Activated T-cell treated with anti-CD3 and anti-CD28 coated beads, Interleukin-2, amount 50 U/mL, for 72 hours (primary cell): ENCODE results near the gene C3orf80. TPM values are rescaled to one million over a fixed set of nuclear protein-coding genes. Genes with fewer than 3 reads are reported as not detected.
"Not testable (repeated sequence)": the region's sequence is repeated elsewhere in the genome, so short reads cannot be mapped to it uniquely, and the experiment has no call there.

Source experiments
- ATAC-seq, 2 donors: fragments of 150-1000 bp; cut with Tn5 transposase; replicated peaks in 1 of 2; 2 replicates each; pipeline ENCODE4 v1.10.0; 2021; ENCODE audit warnings: moderate library complexity in 2 of 2, mild to moderate bottlenecking in 1 of 2
- DNase-seq, 2 donors: peaks; one replicate each; pipeline ENCODE4 v3.0.0; 2021 to 2022; ENCODE audit warnings: mixed read lengths in 1 of 2
- H3K27ac Mint-ChIP-seq: one replicate; pipeline ENCODE4 v1.8.0; 2022; ENCODE audit warnings: mild to moderate bottlenecking, moderate library complexity, mixed read lengths
- H3K27me3 Mint-ChIP-seq: one replicate; pipeline ENCODE4 v1.8.0; 2022; ENCODE audit warnings: low read depth, mixed read lengths
- H3K36me3 Mint-ChIP-seq, 2 donors: one replicate each; pipeline ENCODE4 v1.8.0; 2022; ENCODE audit warnings: mixed read lengths in 2 of 2, mild to moderate bottlenecking in 1 of 2; ENCODE audit not compliant: insufficient read depth in 2 of 2
- H3K4me1 Mint-ChIP-seq: one replicate; pipeline ENCODE4 v1.8.0; 2022; ENCODE audit warnings: low read depth, mixed read lengths
- H3K4me3 Mint-ChIP-seq, 2 donors: one replicate each; pipeline ENCODE4 v1.8.0; 2022; ENCODE audit warnings: mild to moderate bottlenecking in 2 of 2, mixed read lengths in 2 of 2, moderate library complexity in 2 of 2
- H3K9me3 Mint-ChIP-seq, 2 donors: one replicate each; pipeline ENCODE4 v1.8.0; 2022; ENCODE audit warnings: mixed read lengths in 2 of 2
- total RNA-seq, 2 donors: library from RNA; stranded (reverse); gene quantifications; one replicate each; pipeline ENCODE4 v1.2.3, GENCODE V29; 2022

The C3orf80 gene
- total RNA-seq, 2 donors from 2014 or later, result 0.09 to 0.10 TPM

- no peaks in the 10 kb centered on the region for H3K4me1 Mint-ChIP-seq
- H3K36me3 Mint-ChIP-seq, result no peaks in the 10 kb centered on the region
- no peak for DNase-seq
- H3K9me3 Mint-ChIP-seq, result peaks cover 2% of the 10 kb centered on the region in 2 donors
- ATAC-seq, result no peak
- no peak overlapping the region for H3K4me3 Mint-ChIP-seq
- no peak overlapping the region for H3K27ac Mint-ChIP-seq
- H3K27me3 Mint-ChIP-seq, result no peaks in the 10 kb centered on the region
Measured at GRCh38 chr3:160194438-160194837, 30.8 kb upstream of the C3orf80 start.

- H3K4me1 Mint-ChIP-seq, result no peaks in the 10 kb centered on the region
- no peaks in the 10 kb centered on the region for H3K27me3 Mint-ChIP-seq
- DNase-seq (no peak), ATAC-seq (no peak)
- no peak overlapping the region for H3K4me3 Mint-ChIP-seq
- H3K36me3 Mint-ChIP-seq, result no peaks in the 10 kb centered on the region
- no peak overlapping the region for H3K27ac Mint-ChIP-seq
- peaks cover 2% of the 10 kb centered on the region in 2 donors for H3K9me3 Mint-ChIP-seq
Measured at GRCh38 chr3:160195106-160195505, 30.1 kb upstream of the C3orf80 start.

- H3K9me3 Mint-ChIP-seq, result peaks cover 2% of the 10 kb centered on the region in 2 donors
- ATAC-seq, result no peak
Measured at GRCh38 chr3:160196511-160197104, 28.6 kb upstream of the C3orf80 start.

GRCh38 chr3:160199108-160199507 lies 26.1 kb upstream of the C3orf80 start:
- Mint-ChIP-seq H3K4me1 (no peaks in the 10 kb centered on the region), H3K36me3 (no peaks in the 10 kb centered on the region), H3K9me3 (peaks cover 2% of the 10 kb centered on the region in 2 donors), H3K27ac (no peak overlapping the region), H3K4me3 (no peak overlapping the region), H3K27me3 (no peaks in the 10 kb centered on the region)
- ATAC-seq (no peak), DNase-seq (no peak)

More at GRCh38 chr3:160196511-160197104, 28.6 kb upstream of the C3orf80 start:
- no peak for DNase-seq
- H3K4me1 Mint-ChIP-seq, result no peaks in the 10 kb centered on the region
- H3K36me3 Mint-ChIP-seq, result no peaks in the 10 kb centered on the region
- no peaks in the 10 kb centered on the region for H3K27me3 Mint-ChIP-seq
- H3K27ac Mint-ChIP-seq, result no peak overlapping the region
- H3K4me3 Mint-ChIP-seq, result no peak overlapping the region

- Mint-ChIP-seq H3K27ac (no peak overlapping the region), H3K4me1 (no peaks in the 10 kb centered on the region), H3K36me3 (no peaks in the 10 kb centered on the region), H3K4me3 (no peak overlapping the region), H3K27me3 (no peaks in the 10 kb centered on the region), H3K9me3 (peaks cover 2% of the 10 kb centered on the region in 2 donors)
- no peak for ATAC-seq
- no peak for DNase-seq
Measured at GRCh38 chr3:160200353-160200752, 24.9 kb upstream of the C3orf80 start.

- not testable (repeated sequence) for H3K9me3 Mint-ChIP-seq, H3K27ac Mint-ChIP-seq, H3K27me3 Mint-ChIP-seq, DNase-seq, H3K4me1 Mint-ChIP-seq, ATAC-seq, H3K36me3 Mint-ChIP-seq, H3K4me3 Mint-ChIP-seq
Measured at GRCh38 chr3:160204396-160205011, 20.7 kb upstream of the C3orf80 start.

- Mint-ChIP-seq H3K9me3 (no peaks in the 10 kb centered on the region), H3K4me1 (no peaks in the 10 kb centered on the region), H3K36me3 (no peaks in the 10 kb centered on the region), H3K4me3 (no peak overlapping the region), H3K27ac (no peak overlapping the region), H3K27me3 (no peaks in the 10 kb centered on the region)
- no peak for DNase-seq
- no peak for ATAC-seq
Measured at GRCh38 chr3:160205606-160206005, 19.6 kb upstream of the C3orf80 start.

GRCh38 chr3:160210341-160210740 lies 14.9 kb upstream of the C3orf80 start:
- Mint-ChIP-seq H3K4me1 (no peaks in the 10 kb centered on the region), H3K36me3 (no peaks in the 10 kb centered on the region), H3K4me3 (no peak overlapping the region), H3K9me3 (no peaks in the 10 kb centered on the region), H3K27ac (no peak overlapping the region), H3K27me3 (peaks cover 6% of the 10 kb centered on the region)
- ATAC-seq (no peak), DNase-seq (no peak)

GRCh38 chr3:160210799-160211221 lies 14.4 kb upstream of the C3orf80 start:
- no peak overlapping the region for H3K27ac Mint-ChIP-seq
- no peaks in the 10 kb centered on the region for H3K4me1 Mint-ChIP-seq
- ATAC-seq, result peak; percentile 44 to 65
- no peak overlapping the region for H3K4me3 Mint-ChIP-seq
- no peak for DNase-seq
- H3K27me3 Mint-ChIP-seq, result peaks cover 6% of the 10 kb centered on the region
- no peaks in the 10 kb centered on the region for H3K36me3 Mint-ChIP-seq
- no peaks in the 10 kb centered on the region for H3K9me3 Mint-ChIP-seq

- DNase-seq (no peak), ATAC-seq (no peak)
- Mint-ChIP-seq H3K9me3 (no peaks in the 10 kb centered on the region), H3K4me3 (no peak overlapping the region), H3K36me3 (no peaks in the 10 kb centered on the region), H3K4me1 (no peaks in the 10 kb centered on the region), H3K27ac (no peak overlapping the region), H3K27me3 (peaks cover 6% of the 10 kb centered on the region)
Measured at GRCh38 chr3:160213191-160213590, 12.0 kb upstream of the C3orf80 start.

GRCh38 chr3:160217675-160218074 lies 7.5 kb upstream of the C3orf80 start:
- DNase-seq, result no peak
- no peaks in the 10 kb centered on the region for H3K4me1 Mint-ChIP-seq
- H3K36me3 Mint-ChIP-seq, result no peaks in the 10 kb centered on the region
- H3K27ac Mint-ChIP-seq, result no peak overlapping the region
- H3K27me3 Mint-ChIP-seq, result peaks cover 30% of the 10 kb centered on the region
- no peak for ATAC-seq
- H3K4me3 Mint-ChIP-seq, result no peak overlapping the region
- H3K9me3 Mint-ChIP-seq, result no peaks in the 10 kb centered on the region

GRCh38 chr3:160218136-160218535 lies 7.1 kb upstream of the C3orf80 start:
- no peaks in the 10 kb centered on the region for H3K4me1 Mint-ChIP-seq
- ATAC-seq (no peak), DNase-seq (no peak)
- no peaks in the 10 kb centered on the region for H3K36me3 Mint-ChIP-seq
- no peak overlapping the region for H3K4me3 Mint-ChIP-seq
- H3K9me3 Mint-ChIP-seq, result no peaks in the 10 kb centered on the region
- no peak overlapping the region for H3K27ac Mint-ChIP-seq
- peaks cover 33% of the 10 kb centered on the region for H3K27me3 Mint-ChIP-seq

- Mint-ChIP-seq H3K4me3 (no peak overlapping the region), H3K27ac (no peak overlapping the region), H3K27me3 (peaks cover 51% of the 10 kb centered on the region), H3K9me3 (no peaks in the 10 kb centered on the region), H3K4me1 (peaks cover 8% of the 10 kb centered on the region), H3K36me3 (no peaks in the 10 kb centered on the region)
- ATAC-seq, result no peak
- DNase-seq, result no peak
Measured at GRCh38 chr3:160220038-160220437, 5.2 kb upstream of the C3orf80 start.

GRCh38 chr3:160221019-160221418 lies 4.2 kb upstream of the C3orf80 start:
- no peak overlapping the region for H3K27ac Mint-ChIP-seq
- no peak for ATAC-seq
- no peak for DNase-seq
- H3K27me3 Mint-ChIP-seq, result peaks cover 51% of the 10 kb centered on the region
- H3K4me1 Mint-ChIP-seq, result peaks cover 8% of the 10 kb centered on the region
- H3K36me3 Mint-ChIP-seq, result no peaks in the 10 kb centered on the region
- H3K9me3 Mint-ChIP-seq, result no peaks in the 10 kb centered on the region
- H3K4me3 Mint-ChIP-seq, result no peak overlapping the region
